HepG2 (cell line): Measurements from ENCODE around the gene COX5B. TPM values are rescaled to one million over a fixed set of nuclear protein-coding genes. Genes with fewer than 3 reads are reported as not detected.
A peak's percentile ranks its signal among the peaks of the same experiment; 100 is the strongest.

Source experiments
- ATAC-seq: fragments of 200-7000 bp; cut with Tn5 transposase; 3 replicates; pipeline ENCODE4 v1.9.1; 2020; ENCODE audit warnings: mild to moderate bottlenecking, moderate library complexity
- BruUV-seq: library from RNA; stranded (reverse); fragments of 400-500 nt; replicated peaks from 2 replicates; lab custom pipeline; 2021; lab: Mats Ljungman, UMichigan
- CTCF ChIA-PET: fragments of 300-600 bp; formaldehyde crosslinking; extraction: SDS; loops from one replicate; lab custom pipeline; 2021; ENCODE audit warnings: low total read pairs, inconsistent platforms, low intra/inter-chr PET ratio; lab: Yijun Ruan, JAX
- POLR2A ChIA-PET: fragments of 350-600 bp; sonication (Branson Sonifier 250); formaldehyde crosslinking; loops from one replicate; lab custom pipeline; 2020; ENCODE audit warnings: antibody characterized with exemption, inconsistent platforms; lab: Yijun Ruan, JAX
- DNase-seq: peaks from one replicate; pipeline ENCODE4 v3.0.0-alpha.2; 2015; ENCODE audit warnings: low spot score
- FAIRE-seq: peaks from 3 replicates; lab custom pipeline; 2011; peaks lifted over from hg19 to GRCh38; lab: Jason Lieb, UNC
- H2AFZ ChIP-seq: one replicate; pipeline ENCODE4 v1.6.1; 2011; ENCODE audit warnings: low read length, inconsistent platforms
- H3K27ac ChIP-seq: fragments of 300-600 bp; 3 replicates; pipeline ENCODE4 v1.8.0; 2011; ENCODE audit warnings: mixed run types, mild to moderate bottlenecking, mixed read lengths, low read length, inconsistent platforms; ENCODE audit not compliant: insufficient read depth; ENCODE audit errors: extremely low read length
- H3K27me3 ChIP-seq, 2 experiments: fragments of 200-600 bp in 1 of 2; 2 replicates in 1 of 2; 3 replicates in 1 of 2; pipeline versions ENCODE4 v1.6.0 to v1.8.0; 2011; ENCODE audit warnings: low read length in 2 of 2, mild to moderate bottlenecking in 2 of 2, moderate library complexity in 2 of 2, inconsistent platforms in 1 of 2; ENCODE audit not compliant: insufficient read depth in 2 of 2, control insufficient read depth in 1 of 2
- H3K36me3 ChIP-seq, 2 experiments: fragments of 200-600 bp in 1 of 2; replicated peaks in 1 of 2; 2 replicates in 1 of 2; 3 replicates in 1 of 2; pipeline versions ENCODE4 v1.5.1 to v1.8.0; 2011; ENCODE audit warnings: low read length in 2 of 2, inconsistent platforms in 1 of 2; ENCODE audit not compliant: insufficient read depth in 2 of 2, control insufficient read depth in 1 of 2
- H3K4me1 ChIP-seq: 2 replicates; pipeline ENCODE4 v1.5.1; 2012; ENCODE audit warnings: low read length, inconsistent platforms; ENCODE audit not compliant: insufficient read depth
- H3K4me2 ChIP-seq: 2 replicates; pipeline ENCODE4 v1.6.0; 2011; ENCODE audit warnings: low read depth, low read length, inconsistent platforms
- H3K4me3 ChIP-seq, 3 experiments: fragments of 200-600 bp in 1 of 3; sonication (generic), shearing (Covaris generic) in 1 of 3; replicated peaks in 1 of 3; 2 replicates each; pipeline ENCODE4 v1.5.1; 2011 to 2016; ENCODE audit warnings: low read length in 3 of 3, inconsistent platforms in 2 of 3, low read depth in 2 of 3, mild to moderate bottlenecking in 2 of 3, control low read depth in 1 of 3, mixed read lengths in 1 of 3; ENCODE audit not compliant: insufficient read depth in 1 of 3
- H3K79me2 ChIP-seq: one replicate; pipeline ENCODE4 v1.6.1; 2011; ENCODE audit warnings: low read length, inconsistent platforms; ENCODE audit not compliant: insufficient read depth
- H3K9ac ChIP-seq: 2 replicates; pipeline ENCODE4 v1.6.0; 2011; ENCODE audit warnings: mild to moderate bottlenecking, low read depth, low read length, inconsistent platforms; ENCODE audit not compliant: insufficient read depth
- H3K9me3 ChIP-seq: 2 replicates; pipeline ENCODE4 v1.5.1; 2012; ENCODE audit warnings: mild to moderate bottlenecking, low read length
- H4K20me1 ChIP-seq: 2 replicates; pipeline ENCODE4 v1.6.0; 2011; ENCODE audit warnings: inconsistent platforms, mild to moderate bottlenecking, low read length, moderate library complexity; ENCODE audit not compliant: insufficient read depth
- AGO2 ChIP-seq: fragments of 200-400 bp; formaldehyde crosslinking; optimal IDR thresholded peaks from 2 replicates; pipeline ENCODE3; 2017; ENCODE audit warnings: mild to moderate bottlenecking, low read depth, low read length, moderate library complexity
- ATF7-NPFF ChIP-seq: sonication (generic); formaldehyde crosslinking; IDR thresholded peaks from 2 replicates; pipeline ENCODE4 v1.8.1; 2023; ENCODE audit warnings: mild to moderate bottlenecking, low read depth, missing genetic modification reagents, moderate library complexity
- BRD4 ChIP-seq: sonication (generic); formaldehyde crosslinking; IDR thresholded peaks from 2 replicates; pipeline ENCODE4 v1.4.0; 2020; ENCODE audit warnings: missing genetic modification reagents
- KLF13 ChIP-seq: sonication (generic); formaldehyde crosslinking; IDR thresholded peaks from 2 replicates; pipeline ENCODE4 v1.4.0; 2020; ENCODE audit warnings: mild to moderate bottlenecking, missing genetic modification reagents
- MAX ChIP-seq: IDR thresholded peaks from 2 replicates; pipeline ENCODE4 v1.6.1; 2012; ENCODE audit warnings: inconsistent platforms
- MTF2 ChIP-seq: sonication (generic); formaldehyde crosslinking; IDR thresholded peaks from 2 replicates; pipeline ENCODE4 v1.5.0; 2020; ENCODE audit warnings: missing genetic modification reagents, borderline replicate concordance
- PHF8 ChIP-seq: sonication (generic); formaldehyde crosslinking; IDR thresholded peaks from 2 replicates; pipeline ENCODE4 v1.5.0; 2020; ENCODE audit warnings: missing genetic modification reagents
- POLR2AphosphoS5 ChIP-seq: IDR thresholded peaks from 2 replicates; pipeline ENCODE4 v1.6.1; 2012; ENCODE audit warnings: low read depth, low read length
- ZC3H13 ChIP-seq: sonication (generic); formaldehyde crosslinking; IDR thresholded peaks from 2 replicates; pipeline ENCODE4 v1.8.1; 2023; ENCODE audit warnings: mild to moderate bottlenecking, missing genetic modification reagents, moderate library complexity
- ZNF256 ChIP-seq: sonication (generic); formaldehyde crosslinking; conservative IDR thresholded peaks from 2 replicates; pipeline ENCODE4 v1.4.0; 2020; ENCODE audit warnings: missing genetic modification reagents
- ZNF446 ChIP-seq: sonication (generic); formaldehyde crosslinking; IDR thresholded peaks from 2 replicates; pipeline ENCODE4 v1.5.0; 2020; ENCODE audit warnings: mild to moderate bottlenecking, missing genetic modification reagents
- ZNF564 ChIP-seq: sonication (generic); formaldehyde crosslinking; IDR thresholded peaks from 2 replicates; pipeline ENCODE4 v1.8.1; 2023; ENCODE audit warnings: mild to moderate bottlenecking, missing genetic modification reagents
- ZNF746 ChIP-seq: sonication (generic); formaldehyde crosslinking; IDR thresholded peaks from 2 replicates; pipeline ENCODE4 v1.8.0; 2022; ENCODE audit warnings: mild to moderate bottlenecking, missing genetic modification reagents
- ZNF776 ChIP-seq: sonication (generic); formaldehyde crosslinking; IDR thresholded peaks from 2 replicates; pipeline ENCODE4 v1.4.0; 2020; ENCODE audit warnings: mild to moderate bottlenecking, missing genetic modification reagents
- WGBS: methylation state at CpG from one replicate; pipeline ENCODE4 v1.1.6; 2017; ENCODE audit warnings: low lambda C conversion rate; 5-methylcytosine and 5-hydroxymethylcytosine counted together
- in situ Hi-C: cut with HindIII; loops from 2 replicates; pipeline ENCODE4 v1.10.0; 2017; ENCODE audit warnings: low pct_unique_long_range_greater_than_20kb; ENCODE audit not compliant: extremely low pct_ligation_motif_present
- intact Hi-C: fragments of 100-400 bp; cut with micrococcal nuclease; formaldehyde crosslinking; loops from one replicate; pipeline ENCODE4 v1.10.0; 2022; ENCODE audit not compliant: unreplicated experiment
- polyA plus RNA-seq, 8 experiments: library from polyadenylated mRNA; depleted of rRNA in 3 of 8; stranded (reverse) in 7 of 8; unstranded in 1 of 8; fragments of >200 nt; fragmentation: Illumina TruSeq in 4 of 8; extraction: Trizol in 4 of 8; gene quantifications; 2 replicates each; pipeline versions ENCODE4 v1.2.1 to v1.2.3, GENCODE V29; 2011 to 2016; ENCODE audit warnings: low read depth in 4 of 8, missing spikeins in 1 of 8, mixed read lengths in 1 of 8; ENCODE audit not compliant: insufficient read depth in 1 of 8
- total RNA-seq, 5 experiments: library from RNA; depleted of rRNA; stranded (reverse); fragments of >200 nt; fragmentation: Illumina TruSeq; extraction: Trizol; gene quantifications; 2 replicates each; pipeline ENCODE4 v1.2.3, GENCODE V29; 2016; ENCODE audit warnings: low read depth in 1 of 5
- TF ChIP-seq, protein P1 (sequence below): sonication (generic); formaldehyde crosslinking; IDR thresholded peaks from 2 replicates; pipeline ENCODE4 v1.4.0; 2020; ENCODE audit warnings: mild to moderate bottlenecking, missing genetic modification reagents
- TF ChIP-seq, protein P2 (sequence below): sonication (generic); formaldehyde crosslinking; IDR thresholded peaks from 2 replicates; pipeline ENCODE4 v1.8.1; 2023; ENCODE audit warnings: mild to moderate bottlenecking, missing genetic modification reagents, borderline replicate concordance

COX5B gene
- total and polyA plus RNA-seq, 2 of the 13 experiments (the other 11 are each of a cell fraction or from before 2014, with no cell fraction given) = 453 to 536 TPM

DNA sequence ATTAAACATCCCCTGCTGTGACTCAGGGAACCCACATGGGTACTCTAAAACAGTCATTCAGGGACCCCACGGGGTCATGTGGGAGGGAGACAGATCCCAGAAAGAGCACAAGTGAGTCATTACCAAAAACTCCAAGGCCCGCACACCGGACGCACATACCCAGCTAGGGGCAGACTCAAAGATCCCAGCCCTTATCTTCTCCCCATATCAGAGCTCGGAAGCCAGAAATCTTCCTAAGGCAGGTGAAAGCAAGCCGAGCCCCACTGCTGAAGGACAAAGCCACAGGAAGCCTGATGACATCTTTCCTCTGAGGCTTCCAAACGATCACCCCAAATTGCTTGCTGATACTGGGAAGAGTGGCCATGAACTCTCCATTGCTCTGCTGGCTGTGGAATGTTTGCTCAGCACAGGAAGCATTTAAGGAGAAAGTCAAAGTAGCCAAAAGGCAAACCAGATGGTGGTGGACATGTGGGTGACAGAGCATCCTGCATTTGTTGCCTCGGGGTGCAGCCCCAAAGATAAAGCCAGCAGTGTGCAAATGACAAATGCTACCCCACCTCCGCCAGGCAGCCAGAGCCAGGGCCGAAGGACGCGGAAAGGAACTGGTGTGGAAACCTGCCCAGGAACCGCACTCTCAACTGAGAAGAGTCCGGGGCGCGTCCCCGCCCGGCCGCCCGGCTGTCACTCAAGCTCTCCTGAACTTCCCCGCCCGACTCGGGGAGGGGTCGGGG, 17.2 kb downstream of the COX5B start (continued):
- 0 out of 2 replicates have a peak, but pooled peaks have one; percentile 50 for TF ChIP-seq ZNF564 (CRISPR knock-in tag)
- TF ChIP-seq, all 625 proteins: peak for 157

DNA sequence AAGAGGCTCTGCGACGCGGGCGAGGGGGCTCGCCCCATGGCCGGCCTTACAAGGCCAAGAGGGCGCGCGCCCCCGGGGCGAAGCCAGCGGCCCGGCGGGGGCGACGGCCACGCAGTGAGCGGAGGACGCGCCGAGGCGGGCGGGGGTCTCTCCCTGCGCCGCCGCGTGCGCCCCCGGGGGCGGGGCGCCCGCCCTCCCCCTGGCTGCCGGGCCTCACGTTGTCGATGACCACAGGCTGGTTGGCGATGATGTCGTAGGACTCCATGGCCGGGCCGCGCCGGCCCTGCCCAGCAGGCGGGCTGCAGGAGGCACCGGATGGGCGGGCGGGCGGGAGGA, 17.7 kb downstream of the COX5B start:
- Histone ChIP-seq H3K9ac (peak overlapping the region; percentile 87), H3K36me3 (peaks cover 9 to 16% of the 10 kb centered on the region in 2 experiments), H3K79me2 (peaks cover 20% of the 10 kb centered on the region), H3K9me3 (no peaks in the 10 kb centered on the region), H2AFZ (no peak overlapping the region), H3K4me2 (peak overlapping the region; percentile 92), H3K27ac (peak overlapping the region; percentile 90), H3K4me1 (peaks cover 44% of the 10 kb centered on the region), H4K20me1 (peaks cover 9% of the 10 kb centered on the region; the same call in 1 of the 2 replicates), H3K27me3 (no peaks in the 10 kb centered on the region; a peak in 1 of 5 replicates), H3K4me3 (peak overlapping the region; percentile 80 to 96 (median 87))
- FAIRE-seq (no peak), ATAC-seq (no peak), DNase-seq (no peak)
- POLR2A ChIA-PET = interaction anchor here (0.6 to 8.2 kb wide), 9 partner anchors 9 to 1596 kb away, joined by 3 to 298 read pairs (median 5); partner anchors contain the start of genes ANKRD36B and COX5B
- CTCF ChIA-PET = interaction anchor here (1.2 to 2.6 kb wide), 2 partner anchors 34 to 73 kb away, joined by 4 to 10 read pairs; no protein-coding TSS in a partner anchor
- intact Hi-C loops = loop anchor here (2.0 kb wide), 1 partner anchor 17 kb away; the partner anchor contains the start of gene COX5B
- 0% methylated on average over 14 of the region's 46 CpGs for WGBS
- in situ Hi-C loops = loop anchor here (5.0 to 25.0 kb wide), 2 partner anchors 76 to 1601 kb away; partner anchors contain the start of gene ANKRD36B
- no TSS peak for BruUV-seq
- no peak for TF ChIP-seq ZNF446 (CRISPR knock-in tag)
- TF ChIP-seq AGO2 = peak; percentile 58
- TF ChIP-seq MAX = 0 out of 2 replicates have a peak, but pooled peaks have one; percentile 27
- TF ChIP-seq POLR2AphosphoS5 = peak; percentile 26; the same call in 1 of the 2 replicates
- TF ChIP-seq, protein P1, sequence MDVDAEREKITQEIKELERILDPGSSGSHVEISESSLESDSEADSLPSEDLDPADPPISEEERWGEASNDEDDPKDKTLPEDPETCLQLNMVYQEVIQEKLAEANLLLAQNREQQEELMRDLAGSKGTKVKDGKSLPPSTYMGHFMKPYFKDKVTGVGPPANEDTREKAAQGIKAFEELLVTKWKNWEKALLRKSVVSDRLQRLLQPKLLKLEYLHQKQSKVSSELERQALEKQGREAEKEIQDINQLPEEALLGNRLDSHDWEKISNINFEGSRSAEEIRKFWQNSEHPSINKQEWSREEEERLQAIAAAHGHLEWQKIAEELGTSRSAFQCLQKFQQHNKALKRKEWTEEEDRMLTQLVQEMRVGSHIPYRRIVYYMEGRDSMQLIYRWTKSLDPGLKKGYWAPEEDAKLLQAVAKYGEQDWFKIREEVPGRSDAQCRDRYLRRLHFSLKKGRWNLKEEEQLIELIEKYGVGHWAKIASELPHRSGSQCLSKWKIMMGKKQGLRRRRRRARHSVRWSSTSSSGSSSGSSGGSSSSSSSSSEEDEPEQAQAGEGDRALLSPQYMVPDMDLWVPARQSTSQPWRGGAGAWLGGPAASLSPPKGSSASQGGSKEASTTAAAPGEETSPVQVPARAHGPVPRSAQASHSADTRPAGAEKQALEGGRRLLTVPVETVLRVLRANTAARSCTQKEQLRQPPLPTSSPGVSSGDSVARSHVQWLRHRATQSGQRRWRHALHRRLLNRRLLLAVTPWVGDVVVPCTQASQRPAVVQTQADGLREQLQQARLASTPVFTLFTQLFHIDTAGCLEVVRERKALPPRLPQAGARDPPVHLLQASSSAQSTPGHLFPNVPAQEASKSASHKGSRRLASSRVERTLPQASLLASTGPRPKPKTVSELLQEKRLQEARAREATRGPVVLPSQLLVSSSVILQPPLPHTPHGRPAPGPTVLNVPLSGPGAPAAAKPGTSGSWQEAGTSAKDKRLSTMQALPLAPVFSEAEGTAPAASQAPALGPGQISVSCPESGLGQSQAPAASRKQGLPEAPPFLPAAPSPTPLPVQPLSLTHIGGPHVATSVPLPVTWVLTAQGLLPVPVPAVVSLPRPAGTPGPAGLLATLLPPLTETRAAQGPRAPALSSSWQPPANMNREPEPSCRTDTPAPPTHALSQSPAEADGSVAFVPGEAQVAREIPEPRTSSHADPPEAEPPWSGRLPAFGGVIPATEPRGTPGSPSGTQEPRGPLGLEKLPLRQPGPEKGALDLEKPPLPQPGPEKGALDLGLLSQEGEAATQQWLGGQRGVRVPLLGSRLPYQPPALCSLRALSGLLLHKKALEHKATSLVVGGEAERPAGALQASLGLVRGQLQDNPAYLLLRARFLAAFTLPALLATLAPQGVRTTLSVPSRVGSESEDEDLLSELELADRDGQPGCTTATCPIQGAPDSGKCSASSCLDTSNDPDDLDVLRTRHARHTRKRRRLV (CRISPR knock-in tag) = peak; percentile 11; the same call in 1 of the 2 replicates
- no peak for TF ChIP-seq KLF13 (CRISPR knock-in tag)
- TF ChIP-seq MTF2 = no peak
- 0 out of 2 replicates have a peak, but pooled peaks have one; percentile 8 for TF ChIP-seq ZNF776
- no peak for TF ChIP-seq ZNF256
- peak; percentile 40; the same call in 1 of the 2 replicates for TF ChIP-seq ATF7-NPFF
- TF ChIP-seq ZC3H13 (CRISPR knock-in tag) = 0 out of 2 replicates have a peak, but pooled peaks have one; percentile 20
- peak; percentile 35 for TF ChIP-seq PHF8 (CRISPR knock-in tag)
- 0 out of 2 replicates have a peak, but pooled peaks have one; percentile 3 for TF ChIP-seq ZNF746 (CRISPR knock-in tag)
- 0 out of 2 replicates have a peak, but pooled peaks have one; percentile 4 for TF ChIP-seq BRD4 (CRISPR knock-in tag)
- TF ChIP-seq, protein P2, sequence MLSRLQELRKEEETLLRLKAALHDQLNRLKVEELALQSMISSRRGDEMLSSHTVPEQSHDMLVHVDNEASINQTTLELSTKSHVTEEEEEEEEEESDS (CRISPR knock-in tag) = 0 out of 2 replicates have a peak, but pooled peaks have one; percentile 66
